ENCODE data around the gene CHGA. TPM values are rescaled to one million over a fixed set of nuclear protein-coding genes. Genes with fewer than 3 reads are reported as not detected.

The CHGA gene
- total RNA-seq, 1 experiment from 2014 or later: not detected

DNA sequence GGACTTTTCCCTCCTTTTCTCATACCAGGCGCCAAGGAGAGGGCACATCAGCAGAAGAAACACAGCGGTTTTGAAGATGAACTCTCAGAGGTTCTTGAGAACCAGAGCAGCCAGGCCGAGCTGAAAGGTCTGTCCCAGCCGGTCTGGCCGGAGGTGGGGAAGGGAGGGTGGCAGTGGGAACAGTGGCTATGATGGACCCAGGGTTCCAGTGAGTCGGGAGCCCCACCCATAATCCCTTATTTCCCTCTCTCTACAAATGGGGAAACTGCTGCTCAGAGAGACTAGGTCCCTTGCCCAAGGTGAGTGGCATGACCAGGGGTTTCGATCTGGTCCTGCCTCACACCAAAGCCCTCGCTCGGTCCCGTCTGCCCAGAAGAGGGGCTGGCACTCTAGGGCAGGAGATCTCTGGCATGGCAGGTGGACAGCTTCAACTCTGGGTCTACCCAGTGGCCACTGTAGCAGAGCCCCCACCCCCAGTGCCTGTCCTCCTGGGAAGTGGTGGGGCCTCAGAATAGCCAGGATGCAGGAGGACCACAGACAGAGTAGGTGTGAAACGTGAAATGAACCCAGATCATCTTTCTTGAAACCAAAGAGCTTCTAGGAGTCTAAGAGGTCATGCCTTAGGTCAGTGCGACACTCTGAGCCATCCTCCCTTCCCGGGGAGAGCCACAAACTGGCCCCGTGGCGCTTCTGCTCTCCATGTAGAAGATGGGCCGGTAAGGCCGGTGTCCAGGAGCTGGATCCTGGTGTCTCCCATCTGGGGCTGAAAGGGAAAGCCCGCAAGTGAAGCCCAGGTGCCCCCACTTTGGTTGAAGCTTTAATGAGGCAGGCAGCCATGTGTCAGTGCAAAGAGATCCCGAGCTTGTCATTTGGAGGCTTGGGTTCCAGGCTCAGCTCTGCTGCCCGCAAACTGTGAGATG, 7.0 kb downstream of the CHGA start:
- DNase-seq (ENCODE audit: low read depth, low spot score) (no peak), ATAC-seq (no peak)
- BruUV-seq (replicated peaks): no TSS peak
- TF ChIP-seq POLR2AphosphoS5 (IDR thresholded peaks at IDR 0.05; ENCODE audit: low read depth, low read length): no peak
- TF ChIP-seq, protein P1, sequence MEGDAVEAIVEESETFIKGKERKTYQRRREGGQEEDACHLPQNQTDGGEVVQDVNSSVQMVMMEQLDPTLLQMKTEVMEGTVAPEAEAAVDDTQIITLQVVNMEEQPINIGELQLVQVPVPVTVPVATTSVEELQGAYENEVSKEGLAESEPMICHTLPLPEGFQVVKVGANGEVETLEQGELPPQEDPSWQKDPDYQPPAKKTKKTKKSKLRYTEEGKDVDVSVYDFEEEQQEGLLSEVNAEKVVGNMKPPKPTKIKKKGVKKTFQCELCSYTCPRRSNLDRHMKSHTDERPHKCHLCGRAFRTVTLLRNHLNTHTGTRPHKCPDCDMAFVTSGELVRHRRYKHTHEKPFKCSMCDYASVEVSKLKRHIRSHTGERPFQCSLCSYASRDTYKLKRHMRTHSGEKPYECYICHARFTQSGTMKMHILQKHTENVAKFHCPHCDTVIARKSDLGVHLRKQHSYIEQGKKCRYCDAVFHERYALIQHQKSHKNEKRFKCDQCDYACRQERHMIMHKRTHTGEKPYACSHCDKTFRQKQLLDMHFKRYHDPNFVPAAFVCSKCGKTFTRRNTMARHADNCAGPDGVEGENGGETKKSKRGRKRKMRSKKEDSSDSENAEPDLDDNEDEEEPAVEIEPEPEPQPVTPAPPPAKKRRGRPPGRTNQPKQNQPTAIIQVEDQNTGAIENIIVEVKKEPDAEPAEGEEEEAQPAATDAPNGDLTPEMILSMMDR (IDR thresholded peaks at IDR 0.05): no peak
- TF ChIP-seq, protein P2, sequence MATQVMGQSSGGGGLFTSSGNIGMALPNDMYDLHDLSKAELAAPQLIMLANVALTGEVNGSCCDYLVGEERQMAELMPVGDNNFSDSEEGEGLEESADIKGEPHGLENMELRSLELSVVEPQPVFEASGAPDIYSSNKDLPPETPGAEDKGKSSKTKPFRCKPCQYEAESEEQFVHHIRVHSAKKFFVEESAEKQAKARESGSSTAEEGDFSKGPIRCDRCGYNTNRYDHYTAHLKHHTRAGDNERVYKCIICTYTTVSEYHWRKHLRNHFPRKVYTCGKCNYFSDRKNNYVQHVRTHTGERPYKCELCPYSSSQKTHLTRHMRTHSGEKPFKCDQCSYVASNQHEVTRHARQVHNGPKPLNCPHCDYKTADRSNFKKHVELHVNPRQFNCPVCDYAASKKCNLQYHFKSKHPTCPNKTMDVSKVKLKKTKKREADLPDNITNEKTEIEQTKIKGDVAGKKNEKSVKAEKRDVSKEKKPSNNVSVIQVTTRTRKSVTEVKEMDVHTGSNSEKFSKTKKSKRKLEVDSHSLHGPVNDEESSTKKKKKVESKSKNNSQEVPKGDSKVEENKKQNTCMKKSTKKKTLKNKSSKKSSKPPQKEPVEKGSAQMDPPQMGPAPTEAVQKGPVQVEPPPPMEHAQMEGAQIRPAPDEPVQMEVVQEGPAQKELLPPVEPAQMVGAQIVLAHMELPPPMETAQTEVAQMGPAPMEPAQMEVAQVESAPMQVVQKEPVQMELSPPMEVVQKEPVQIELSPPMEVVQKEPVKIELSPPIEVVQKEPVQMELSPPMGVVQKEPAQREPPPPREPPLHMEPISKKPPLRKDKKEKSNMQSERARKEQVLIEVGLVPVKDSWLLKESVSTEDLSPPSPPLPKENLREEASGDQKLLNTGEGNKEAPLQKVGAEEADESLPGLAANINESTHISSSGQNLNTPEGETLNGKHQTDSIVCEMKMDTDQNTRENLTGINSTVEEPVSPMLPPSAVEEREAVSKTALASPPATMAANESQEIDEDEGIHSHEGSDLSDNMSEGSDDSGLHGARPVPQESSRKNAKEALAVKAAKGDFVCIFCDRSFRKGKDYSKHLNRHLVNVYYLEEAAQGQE (IDR thresholded peaks at IDR 0.05; ENCODE audit: insufficient read depth in 1 of 2, low read depth in 2 of 2, low read length in 1 of 2): no peak
- in situ Hi-C loops (cut with HindIII; ENCODE audit: low pct_unique_long_range_greater_than_20kb, low sequenced_read_pairs): no loop called here
- intact Hi-C loops (cut with micrococcal nuclease; ENCODE audit: unreplicated experiment): no loop called here
- Histone ChIP-seq H3K4me1 (ENCODE audit: control insufficient read depth, insufficient read depth, low read length) (no peaks in the 10 kb centered on the region), H3K27me3 (ENCODE audit: control insufficient read depth, insufficient read depth, low read length) (no peaks in the 10 kb centered on the region), H3K4me3 (ENCODE audit: low read depth in 2 of 2, low read length in 2 of 2) (no peak overlapping the region), H3K9me3 (ENCODE audit: control insufficient read depth, insufficient read depth, low read depth, low read length) (no peaks in the 10 kb centered on the region), H3K27ac (ENCODE audit: low read length) (no peak overlapping the region), H3K36me3 (ENCODE audit: control insufficient read depth, insufficient read depth, low read length) (no peaks in the 10 kb centered on the region)
- ChIA-PET POLR2A (no interaction called here), CTCF (no interaction called here)

DNA sequence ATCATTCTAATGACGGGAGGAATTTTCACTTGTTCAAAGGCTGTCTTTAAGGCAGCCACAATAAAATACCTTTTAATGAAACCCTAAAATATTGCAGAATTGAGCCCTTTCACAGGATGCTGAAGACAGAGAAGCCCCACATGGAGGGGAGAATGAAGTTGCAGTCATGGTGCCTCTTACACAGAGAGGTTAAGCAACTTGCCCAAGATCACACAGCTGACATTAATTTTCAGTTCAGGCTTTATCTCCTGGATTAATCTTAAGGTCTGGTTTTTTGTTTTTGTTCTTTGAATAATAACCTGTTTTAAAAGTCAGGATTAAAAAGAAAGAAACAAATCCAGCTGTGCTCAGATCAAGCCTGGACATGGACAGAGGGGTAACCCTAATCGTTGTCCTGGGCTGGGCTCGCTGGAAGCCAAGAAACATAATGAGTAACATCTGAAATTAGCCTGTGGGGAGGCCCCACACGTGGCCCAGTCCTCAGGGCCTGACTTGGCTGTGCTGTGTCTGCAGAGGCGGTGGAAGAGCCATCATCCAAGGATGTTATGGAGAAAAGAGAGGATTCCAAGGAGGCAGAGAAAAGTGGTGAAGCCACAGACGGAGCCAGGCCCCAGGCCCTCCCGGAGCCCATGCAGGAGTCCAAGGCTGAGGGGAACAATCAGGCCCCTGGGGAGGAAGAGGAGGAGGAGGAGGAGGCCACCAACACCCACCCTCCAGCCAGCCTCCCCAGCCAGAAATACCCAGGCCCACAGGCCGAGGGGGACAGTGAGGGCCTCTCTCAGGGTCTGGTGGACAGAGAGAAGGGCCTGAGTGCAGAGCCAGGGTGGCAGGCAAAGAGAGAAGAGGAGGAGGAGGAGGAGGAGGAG, 8.0 kb downstream of the CHGA start:
- no peaks in the 10 kb centered on the region for H3K4me1 ChIP-seq (ENCODE audit: control insufficient read depth, insufficient read depth, low read length)
- no peak for TF ChIP-seq POLR2AphosphoS5 (IDR thresholded peaks at IDR 0.05; ENCODE audit: low read depth, low read length)
- TF ChIP-seq, protein P2 (IDR thresholded peaks at IDR 0.05; ENCODE audit: insufficient read depth in 1 of 2, low read depth in 2 of 2, low read length in 1 of 2): no peak
- TF ChIP-seq, protein P1 (IDR thresholded peaks at IDR 0.05): no peak
- in situ Hi-C loops (cut with HindIII; ENCODE audit: low pct_unique_long_range_greater_than_20kb, low sequenced_read_pairs) (no loop called here), intact Hi-C loops (cut with micrococcal nuclease; ENCODE audit: unreplicated experiment) (no loop called here)
- no peak for ATAC-seq
- POLR2A ChIA-PET: no interaction called here
- no peaks in the 10 kb centered on the region for H3K36me3 ChIP-seq (ENCODE audit: control insufficient read depth, insufficient read depth, low read length)
- CTCF ChIA-PET: no interaction called here
- H3K9me3 ChIP-seq (ENCODE audit: control insufficient read depth, insufficient read depth, low read depth, low read length): no peaks in the 10 kb centered on the region
- no peak for DNase-seq (ENCODE audit: low read depth, low spot score)
- BruUV-seq (replicated peaks): no TSS peak
- H3K27ac ChIP-seq (ENCODE audit: low read length): no peak overlapping the region
- no peak overlapping the region for H3K4me3 ChIP-seq (ENCODE audit: low read depth in 2 of 2, low read length in 2 of 2)
- no peaks in the 10 kb centered on the region for H3K27me3 ChIP-seq (ENCODE audit: control insufficient read depth, insufficient read depth, low read length)

All from Panc1 (cell line).